ENCODE data around the gene CRB3.
A peak's percentile ranks its signal among the peaks of the same experiment; 100 is the strongest.

CRB3 gene

DNA sequence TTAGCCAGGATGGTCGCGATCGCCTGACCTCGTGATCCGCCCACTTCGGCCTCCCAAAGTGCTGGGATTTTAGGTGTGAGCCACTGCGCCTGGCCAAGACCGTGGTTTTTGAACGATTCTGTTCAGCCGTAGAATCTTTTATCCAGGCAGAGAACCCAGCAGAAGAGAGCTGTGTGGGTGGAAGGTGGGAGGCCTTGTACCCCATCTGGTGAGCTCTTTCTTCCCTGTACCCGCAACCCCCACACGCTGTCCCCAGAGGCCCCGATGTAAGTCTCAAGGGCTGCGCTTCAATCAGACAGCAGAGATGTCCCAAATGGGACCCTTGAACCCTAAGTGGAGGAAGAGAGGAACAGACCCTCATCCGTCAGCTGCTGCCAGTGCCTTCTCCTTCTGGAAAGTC is 8.1 kb upstream of the CRB3 start:
- no peak for DNase-seq
- Histone ChIP-seq H3K4me3 (ENCODE audit: low read depth, low read length) (no peak overlapping the region), H3K27me3 (no peaks in the 10 kb centered on the region), H3K36me3 (peaks cover 17% of the 10 kb centered on the region), H3K9me3 (peaks cover 11% of the 10 kb centered on the region; the same call in 1 of the 2 replicates), H3K4me1 (no peaks in the 10 kb centered on the region)
- TF ChIP-seq, protein P1, sequence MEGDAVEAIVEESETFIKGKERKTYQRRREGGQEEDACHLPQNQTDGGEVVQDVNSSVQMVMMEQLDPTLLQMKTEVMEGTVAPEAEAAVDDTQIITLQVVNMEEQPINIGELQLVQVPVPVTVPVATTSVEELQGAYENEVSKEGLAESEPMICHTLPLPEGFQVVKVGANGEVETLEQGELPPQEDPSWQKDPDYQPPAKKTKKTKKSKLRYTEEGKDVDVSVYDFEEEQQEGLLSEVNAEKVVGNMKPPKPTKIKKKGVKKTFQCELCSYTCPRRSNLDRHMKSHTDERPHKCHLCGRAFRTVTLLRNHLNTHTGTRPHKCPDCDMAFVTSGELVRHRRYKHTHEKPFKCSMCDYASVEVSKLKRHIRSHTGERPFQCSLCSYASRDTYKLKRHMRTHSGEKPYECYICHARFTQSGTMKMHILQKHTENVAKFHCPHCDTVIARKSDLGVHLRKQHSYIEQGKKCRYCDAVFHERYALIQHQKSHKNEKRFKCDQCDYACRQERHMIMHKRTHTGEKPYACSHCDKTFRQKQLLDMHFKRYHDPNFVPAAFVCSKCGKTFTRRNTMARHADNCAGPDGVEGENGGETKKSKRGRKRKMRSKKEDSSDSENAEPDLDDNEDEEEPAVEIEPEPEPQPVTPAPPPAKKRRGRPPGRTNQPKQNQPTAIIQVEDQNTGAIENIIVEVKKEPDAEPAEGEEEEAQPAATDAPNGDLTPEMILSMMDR (IDR thresholded peaks at IDR 0.05; ENCODE audit: low read depth, low read length) = no peak

DNA sequence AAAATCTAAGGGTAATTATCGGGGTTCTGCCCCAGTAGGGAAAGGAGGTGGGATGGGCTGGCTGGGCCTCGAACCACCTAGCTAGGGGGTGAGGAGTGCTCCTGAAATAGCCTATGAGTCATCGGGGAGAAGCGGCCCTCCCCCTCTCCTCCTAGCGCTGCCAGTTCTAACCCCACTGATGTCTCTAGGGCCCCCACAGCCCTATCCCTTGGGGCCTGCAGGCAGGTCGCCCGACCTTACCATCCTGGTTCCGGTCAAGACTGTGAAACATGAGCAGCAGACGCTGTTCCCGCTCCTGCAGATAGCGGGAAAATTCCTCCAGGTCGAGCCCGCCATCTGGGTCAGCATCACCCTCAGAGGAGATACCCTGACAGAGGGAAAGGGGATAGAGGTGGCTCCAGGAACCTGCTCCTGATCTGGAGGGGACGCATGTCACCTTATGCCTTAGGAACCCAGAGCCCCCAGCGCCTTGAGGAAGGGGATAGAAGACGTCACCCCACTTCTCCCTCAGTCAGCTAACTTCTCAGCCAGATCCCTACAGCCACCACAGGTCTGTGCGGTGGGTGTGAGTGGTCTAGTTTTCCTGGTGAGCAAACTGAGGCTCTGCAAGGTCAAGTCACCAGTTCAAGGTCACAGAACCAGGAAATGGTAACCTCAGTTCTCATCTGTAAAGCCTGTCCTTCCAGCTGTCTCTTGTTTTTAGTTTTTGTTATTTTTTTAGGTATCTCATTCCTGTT is 5.9 kb upstream of the CRB3 start:
- TF ChIP-seq, protein P1 (IDR thresholded peaks at IDR 0.05; ENCODE audit: low read depth, low read length) = no peak
- H3K9me3 ChIP-seq = peaks cover 11% of the 10 kb centered on the region; the same call in 1 of the 2 replicates
- peak overlapping the region; percentile 74 for H3K4me3 ChIP-seq (ENCODE audit: low read depth, low read length)
- peaks cover 17% of the 10 kb centered on the region for H3K36me3 ChIP-seq
- no peaks in the 10 kb centered on the region for H3K27me3 ChIP-seq
- H3K4me1 ChIP-seq = no peaks in the 10 kb centered on the region
- no peak for DNase-seq

DNA sequence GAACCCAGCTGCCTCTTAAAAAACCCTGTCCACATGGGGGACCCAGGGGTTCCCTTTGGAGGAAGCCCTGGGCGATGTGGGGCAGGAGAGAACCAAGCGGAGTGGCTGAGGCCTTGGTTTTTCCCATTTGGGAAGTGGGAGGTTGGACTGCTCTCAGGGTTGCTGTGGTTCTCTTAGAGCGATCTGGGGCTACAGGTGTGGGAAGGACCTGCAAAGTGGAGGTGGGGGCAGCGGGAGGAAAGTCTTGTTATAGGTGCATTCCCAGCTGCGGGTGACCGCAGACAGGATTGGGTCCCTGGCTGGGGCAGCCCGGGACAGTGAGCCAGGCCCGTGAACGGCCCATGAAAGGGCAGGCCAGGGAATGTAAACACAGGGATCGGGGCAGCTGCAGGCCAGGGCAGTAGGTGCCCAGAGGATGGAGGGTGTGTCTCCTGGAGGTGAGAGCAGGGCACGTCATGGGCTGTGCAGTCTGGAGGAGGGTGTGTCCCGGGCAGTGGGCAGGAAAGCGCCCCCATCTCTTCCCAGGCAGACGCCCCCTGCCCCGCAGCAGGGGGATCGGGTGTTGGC is 5.3 kb upstream of the CRB3 start:
- H3K4me3 ChIP-seq (ENCODE audit: low read depth, low read length) = peak overlapping the region; percentile 74
- TF ChIP-seq, protein P1 (IDR thresholded peaks at IDR 0.05; ENCODE audit: low read depth, low read length) = no peak
- peaks cover under 1% of the 10 kb centered on the region for H3K27me3 ChIP-seq
- no peaks in the 10 kb centered on the region for H3K4me1 ChIP-seq
- DNase-seq = no peak
- H3K9me3 ChIP-seq = peaks cover 5% of the 10 kb centered on the region; the same call in 1 of the 2 replicates
- peaks cover 12% of the 10 kb centered on the region for H3K36me3 ChIP-seq

DNA sequence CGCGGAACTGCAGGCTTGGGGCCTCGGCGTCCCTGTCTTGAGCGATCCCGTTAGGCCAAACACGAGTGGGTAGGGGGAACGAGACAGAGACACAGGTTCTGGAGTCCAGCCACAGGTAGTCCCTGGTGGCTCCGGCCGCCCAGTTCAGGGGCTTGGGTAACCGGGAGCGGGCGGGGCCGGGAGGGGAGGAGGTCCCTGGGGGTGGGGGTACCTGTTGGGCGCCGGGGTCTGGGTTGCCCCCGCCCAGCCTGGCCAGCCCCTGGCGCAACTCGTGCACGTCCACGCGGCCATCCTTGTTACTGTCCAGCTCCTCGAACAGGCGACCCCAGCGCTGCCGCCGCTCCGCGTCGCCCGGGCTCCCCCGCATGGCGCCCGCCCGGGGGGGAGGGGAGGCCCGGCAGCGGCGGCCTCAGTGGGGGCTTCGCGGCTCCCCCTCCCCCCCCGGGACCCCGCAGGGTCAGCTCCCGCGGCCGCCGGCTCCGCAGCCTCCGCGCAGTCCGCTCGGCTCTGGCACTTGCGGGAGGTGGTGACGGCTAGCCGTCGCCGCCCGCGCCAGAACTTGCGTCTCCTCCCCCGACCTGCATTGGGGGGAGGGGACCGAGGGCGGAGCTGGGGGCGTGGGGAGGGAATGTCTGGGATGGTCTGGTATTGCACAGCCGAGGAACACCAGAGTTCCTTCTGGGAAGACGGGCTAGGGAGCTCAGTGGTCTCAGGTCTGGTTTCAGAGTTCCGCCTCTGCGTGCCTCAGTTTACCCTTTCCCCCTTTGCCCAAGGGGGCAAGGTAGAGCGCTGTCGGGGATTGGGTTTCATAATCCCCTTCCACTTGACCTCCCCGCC is 4.6 kb upstream of the CRB3 start, which contains the start of gene SLC25A23:
Gene SLC25A23 (minus strand): TSS at position 531 of the 837 bp plus-strand sequence. CDS start 164 bp downstream, at position 367.
- no peaks in the 10 kb centered on the region for H3K4me1 ChIP-seq
- peaks cover 7% of the 10 kb centered on the region for H3K27me3 ChIP-seq
- DNase-seq = peak; percentile 87
- H3K9me3 ChIP-seq = no peaks in the 10 kb centered on the region
- peak within 1 kb of the TSS; percentile 74 for H3K4me3 ChIP-seq (ENCODE audit: low read depth, low read length)
- peaks cover 5% of the 10 kb centered on the region for H3K36me3 ChIP-seq
- TF ChIP-seq, protein P1 (IDR thresholded peaks at IDR 0.05; ENCODE audit: low read depth, low read length) = no peak

DNA sequence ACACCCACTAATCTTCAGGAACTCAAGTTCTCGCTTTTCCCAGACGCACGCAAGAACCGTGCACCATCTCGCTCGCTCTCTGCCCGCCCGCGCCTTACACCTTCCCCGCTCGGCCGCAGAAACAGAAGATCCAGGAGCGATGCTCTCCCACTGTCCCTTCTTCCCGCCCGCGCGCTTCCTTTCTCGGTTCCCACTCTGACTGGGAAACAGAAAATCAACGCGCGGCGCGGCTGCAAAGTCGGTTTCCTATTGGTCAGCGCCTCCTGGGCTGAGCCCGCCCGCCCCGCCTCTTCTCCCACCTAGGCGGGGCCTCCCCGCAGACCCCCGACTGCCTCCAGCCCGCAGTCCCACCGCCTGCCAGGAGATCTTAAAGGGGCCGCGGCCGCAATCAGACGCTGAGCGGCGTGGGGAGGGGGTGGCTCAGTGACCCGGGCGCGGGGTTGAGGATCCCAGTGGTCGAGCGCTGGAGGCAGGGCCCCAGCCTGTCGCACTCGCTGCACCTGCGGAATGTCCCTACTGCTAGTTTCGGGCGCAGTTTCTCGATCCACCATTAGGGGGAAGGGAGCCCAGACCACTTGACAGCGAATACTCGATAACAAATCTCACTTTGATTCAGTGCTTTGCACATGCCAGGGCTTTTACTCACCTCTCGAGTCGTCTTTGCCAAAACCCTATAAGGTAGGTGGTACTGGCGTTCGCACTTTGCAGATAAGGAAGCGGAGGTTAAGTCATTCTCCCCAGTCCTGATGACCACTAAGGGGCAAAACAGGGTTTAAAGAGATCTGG is 3.8 kb upstream of the CRB3 start:
- H3K27me3 ChIP-seq = peaks cover 15% of the 10 kb centered on the region
- H3K36me3 ChIP-seq = no peaks in the 10 kb centered on the region
- no peaks in the 10 kb centered on the region for H3K9me3 ChIP-seq
- no peaks in the 10 kb centered on the region for H3K4me1 ChIP-seq
- peak overlapping the region; percentile 74 for H3K4me3 ChIP-seq (ENCODE audit: low read depth, low read length)
- DNase-seq = peak; percentile 98
- TF ChIP-seq, protein P1 (IDR thresholded peaks at IDR 0.05; ENCODE audit: low read depth, low read length) = peak; percentile 64
